SK-N-SH treated with all-trans-retinoic acid at 6 μM for 48 hours (cell line): Measurements from ENCODE around the gene TPPP.

ENCODE experiments used
- ATAC-seq: fragments of 200-7000 bp; cut with Tn5 transposase; 3 replicates; pipeline ENCODE4 v1.9.1; 2020; ENCODE audit warnings: mild to moderate bottlenecking, moderate library complexity
- ARNTL ChIP-seq: fragments of 450-650 bp; formaldehyde crosslinking; IDR thresholded peaks from 2 replicates; pipeline ENCODE4 v1.5.0; 2020; ENCODE audit warnings: low read depth, mild to moderate bottlenecking, moderate library complexity, borderline replicate concordance
- BACH2 ChIP-seq: fragments of 250-450 bp; sonication (Bioruptor Pico); IDR thresholded peaks from 2 replicates; pipeline ENCODE4 v1.9.0; 2021; ENCODE audit warnings: mild to moderate bottlenecking, borderline replicate concordance
- CSDC2 ChIP-seq: fragments of 250-450 bp; sonication (Bioruptor Pico); IDR thresholded peaks from 2 replicates; pipeline ENCODE4 v1.5.0; 2020; ENCODE audit warnings: mild to moderate bottlenecking, moderate library complexity
- ESRRG ChIP-seq: fragments of 250-450 bp; sonication (Bioruptor Pico); IDR thresholded peaks from 2 replicates; pipeline ENCODE4 v1.6.1; 2021; ENCODE audit warnings: mild to moderate bottlenecking
- GLIS3 ChIP-seq: fragments of 250-450 bp; sonication (Bioruptor Pico); IDR thresholded peaks from 2 replicates; pipeline ENCODE4 v1.5.0; 2020; ENCODE audit warnings: mild to moderate bottlenecking, moderate library complexity
- ISL1 ChIP-seq: fragments of 250-450 bp; sonication (Bioruptor Pico); IDR thresholded peaks from 2 replicates; pipeline ENCODE4 v2.1.2; 2022; ENCODE audit warnings: mild to moderate bottlenecking, moderate library complexity
- OSR1 ChIP-seq: fragments of 250-450 bp; sonication (Bioruptor Pico); IDR thresholded peaks from 2 replicates; pipeline ENCODE4 v1.8.0; 2022; ENCODE audit warnings: moderate library complexity, mild to moderate bottlenecking, inconsistent platforms
- PATZ1 ChIP-seq: fragments of 250-450 bp; sonication (Bioruptor Pico); IDR thresholded peaks from 2 replicates; pipeline ENCODE4 v1.8.0; 2020; ENCODE audit warnings: mild to moderate bottlenecking, moderate library complexity, borderline replicate concordance
- PPARA ChIP-seq: fragments of 250-450 bp; sonication (Bioruptor Pico); IDR thresholded peaks from 2 replicates; pipeline ENCODE4 v1.5.0; 2020; ENCODE audit warnings: mild to moderate bottlenecking, borderline replicate concordance
- RARB ChIP-seq: fragments of 250-450 bp; sonication (Bioruptor Pico); IDR thresholded peaks from 2 replicates; pipeline ENCODE4 v1.8.0; 2021; ENCODE audit warnings: mild to moderate bottlenecking, moderate library complexity
- TCF4 ChIP-seq: fragments of 250-450 bp; sonication (Bioruptor Pico); IDR thresholded peaks from 2 replicates; pipeline ENCODE4 v1.8.0; 2021; ENCODE audit warnings: mild to moderate bottlenecking, moderate library complexity, borderline replicate concordance
- ZC3H10 ChIP-seq: fragments of 250-450 bp; sonication (Bioruptor Pico); IDR thresholded peaks from 2 replicates; pipeline ENCODE4 v1.5.1; 2021; ENCODE audit warnings: mild to moderate bottlenecking, moderate library complexity
- ZFP3 ChIP-seq: fragments of 250-450 bp; sonication (Bioruptor Pico); IDR thresholded peaks from 2 replicates; pipeline ENCODE4 v1.5.0; 2020; ENCODE audit warnings: mild to moderate bottlenecking, moderate library complexity
- ZFP30 ChIP-seq: fragments of 450-650 bp; formaldehyde crosslinking; IDR thresholded peaks from 2 replicates; pipeline ENCODE4 v1.5.0; 2022; ENCODE audit warnings: mild to moderate bottlenecking, moderate library complexity
- ZNF565 ChIP-seq: fragments of 450-650 bp; formaldehyde crosslinking; conservative IDR thresholded peaks from 2 replicates; pipeline ENCODE4 v1.5.0; 2020; ENCODE audit warnings: low read depth, mild to moderate bottlenecking, moderate library complexity
- ZNF70 ChIP-seq: fragments of 450-650 bp; formaldehyde crosslinking; IDR thresholded peaks from 2 replicates; pipeline ENCODE4 v1.5.0; 2020; ENCODE audit warnings: mild to moderate bottlenecking, moderate library complexity
- ZNF8 ChIP-seq: fragments of 450-650 bp; formaldehyde crosslinking; IDR thresholded peaks from 2 replicates; pipeline ENCODE4 v1.5.0; 2020; ENCODE audit warnings: mild to moderate bottlenecking, moderate library complexity
- TF ChIP-seq, protein P1 (sequence below): fragments of 250-450 bp; sonication (Bioruptor Pico); IDR thresholded peaks from 2 replicates; pipeline ENCODE4 v1.5.0; 2020; ENCODE audit warnings: mild to moderate bottlenecking, moderate library complexity
- TF ChIP-seq, protein P2 (sequence below): fragments of 250-450 bp; sonication (Bioruptor Pico); IDR thresholded peaks from 2 replicates; pipeline ENCODE4 v1.8.0; 2021; ENCODE audit warnings: low read depth, mild to moderate bottlenecking, moderate library complexity, borderline replicate concordance
- TF ChIP-seq, protein P3 (sequence below): fragments of 250-450 bp; sonication (Bioruptor Pico); IDR thresholded peaks from 2 replicates; pipeline ENCODE4 v1.5.1; 2021; ENCODE audit warnings: mild to moderate bottlenecking, moderate library complexity

The TPPP gene

DNA sequence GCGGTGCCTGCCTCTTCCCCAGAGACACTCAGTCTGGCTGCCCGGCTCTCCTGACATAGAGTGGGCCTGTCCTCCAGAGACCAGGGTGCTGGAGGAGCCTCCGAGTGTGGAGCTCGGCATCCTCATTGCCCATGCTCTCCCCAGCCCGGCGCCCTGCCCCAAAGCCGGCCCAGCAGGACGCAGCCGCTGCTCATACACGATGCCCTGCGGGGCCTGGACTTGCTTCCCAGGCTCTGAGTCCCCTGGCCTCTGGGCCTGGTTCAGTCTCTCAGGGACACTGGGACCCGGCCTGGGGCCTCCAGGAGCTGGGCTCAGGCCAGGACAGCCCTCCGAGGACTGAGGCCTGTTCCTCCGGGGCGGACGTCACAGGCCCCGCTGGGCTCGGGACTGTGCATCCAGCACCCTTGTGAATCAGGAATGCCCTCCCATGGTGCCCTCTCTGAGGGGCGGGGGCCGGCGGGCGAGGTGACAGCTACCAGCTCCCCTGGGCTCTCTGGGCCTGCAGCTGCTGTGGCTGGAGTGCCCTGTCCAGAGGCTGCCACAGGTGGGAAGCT lies 23.2 kb downstream of the TPPP start:
- TF ChIP-seq CSDC2 (CRISPR knock-in tag) (no peak), ZC3H10 (no peak), ARNTL (no peak), RARB (CRISPR knock-in tag) (no peak), ZFP30 (CRISPR knock-in tag) (no peak), TCF4 (CRISPR knock-in tag) (no peak), ZNF8 (no peak), ZFP3 (CRISPR knock-in tag) (no peak), ISL1 (CRISPR knock-in tag) (no peak), PPARA (no peak)
- TF ChIP-seq, protein P1, sequence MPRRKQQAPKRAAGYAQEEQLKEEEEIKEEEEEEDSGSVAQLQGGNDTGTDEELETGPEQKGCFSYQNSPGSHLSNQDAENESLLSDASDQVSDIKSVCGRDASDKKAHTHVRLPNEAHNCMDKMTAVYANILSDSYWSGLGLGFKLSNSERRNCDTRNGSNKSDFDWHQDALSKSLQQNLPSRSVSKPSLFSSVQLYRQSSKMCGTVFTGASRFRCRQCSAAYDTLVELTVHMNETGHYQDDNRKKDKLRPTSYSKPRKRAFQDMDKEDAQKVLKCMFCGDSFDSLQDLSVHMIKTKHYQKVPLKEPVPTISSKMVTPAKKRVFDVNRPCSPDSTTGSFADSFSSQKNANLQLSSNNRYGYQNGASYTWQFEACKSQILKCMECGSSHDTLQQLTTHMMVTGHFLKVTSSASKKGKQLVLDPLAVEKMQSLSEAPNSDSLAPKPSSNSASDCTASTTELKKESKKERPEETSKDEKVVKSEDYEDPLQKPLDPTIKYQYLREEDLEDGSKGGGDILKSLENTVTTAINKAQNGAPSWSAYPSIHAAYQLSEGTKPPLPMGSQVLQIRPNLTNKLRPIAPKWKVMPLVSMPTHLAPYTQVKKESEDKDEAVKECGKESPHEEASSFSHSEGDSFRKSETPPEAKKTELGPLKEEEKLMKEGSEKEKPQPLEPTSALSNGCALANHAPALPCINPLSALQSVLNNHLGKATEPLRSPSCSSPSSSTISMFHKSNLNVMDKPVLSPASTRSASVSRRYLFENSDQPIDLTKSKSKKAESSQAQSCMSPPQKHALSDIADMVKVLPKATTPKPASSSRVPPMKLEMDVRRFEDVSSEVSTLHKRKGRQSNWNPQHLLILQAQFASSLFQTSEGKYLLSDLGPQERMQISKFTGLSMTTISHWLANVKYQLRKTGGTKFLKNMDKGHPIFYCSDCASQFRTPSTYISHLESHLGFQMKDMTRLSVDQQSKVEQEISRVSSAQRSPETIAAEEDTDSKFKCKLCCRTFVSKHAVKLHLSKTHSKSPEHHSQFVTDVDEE (CRISPR knock-in tag): no peak
- no peak for ATAC-seq

- TF ChIP-seq BACH2 (CRISPR knock-in tag) (no peak), TCF4 (CRISPR knock-in tag) (no peak), RARB (CRISPR knock-in tag) (no peak), OSR1 (CRISPR knock-in tag) (no peak), ZFP30 (CRISPR knock-in tag) (no peak), GLIS3 (CRISPR knock-in tag) (no peak), ZNF8 (no peak), ZC3H10 (no peak), PATZ1 (CRISPR knock-in tag) (no peak), ISL1 (CRISPR knock-in tag) (no peak), ESRRG (no peak), ZFP3 (CRISPR knock-in tag) (no peak), ZNF70 (CRISPR knock-in tag) (no peak)
- TF ChIP-seq, protein P2, sequence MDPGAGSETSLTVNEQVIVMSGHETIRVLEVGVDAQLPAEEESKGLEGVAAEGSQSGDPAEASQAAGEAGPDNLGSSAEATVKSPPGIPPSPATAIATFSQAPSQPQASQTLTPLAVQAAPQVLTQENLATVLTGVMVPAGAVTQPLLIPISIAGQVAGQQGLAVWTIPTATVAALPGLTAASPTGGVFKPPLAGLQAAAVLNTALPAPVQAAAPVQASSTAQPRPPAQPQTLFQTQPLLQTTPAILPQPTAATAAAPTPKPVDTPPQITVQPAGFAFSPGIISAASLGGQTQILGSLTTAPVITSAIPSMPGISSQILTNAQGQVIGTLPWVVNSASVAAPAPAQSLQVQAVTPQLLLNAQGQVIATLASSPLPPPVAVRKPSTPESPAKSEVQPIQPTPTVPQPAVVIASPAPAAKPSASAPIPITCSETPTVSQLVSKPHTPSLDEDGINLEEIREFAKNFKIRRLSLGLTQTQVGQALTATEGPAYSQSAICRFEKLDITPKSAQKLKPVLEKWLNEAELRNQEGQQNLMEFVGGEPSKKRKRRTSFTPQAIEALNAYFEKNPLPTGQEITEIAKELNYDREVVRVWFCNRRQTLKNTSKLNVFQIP (CRISPR knock-in tag): no peak
- TF ChIP-seq, protein P3, sequence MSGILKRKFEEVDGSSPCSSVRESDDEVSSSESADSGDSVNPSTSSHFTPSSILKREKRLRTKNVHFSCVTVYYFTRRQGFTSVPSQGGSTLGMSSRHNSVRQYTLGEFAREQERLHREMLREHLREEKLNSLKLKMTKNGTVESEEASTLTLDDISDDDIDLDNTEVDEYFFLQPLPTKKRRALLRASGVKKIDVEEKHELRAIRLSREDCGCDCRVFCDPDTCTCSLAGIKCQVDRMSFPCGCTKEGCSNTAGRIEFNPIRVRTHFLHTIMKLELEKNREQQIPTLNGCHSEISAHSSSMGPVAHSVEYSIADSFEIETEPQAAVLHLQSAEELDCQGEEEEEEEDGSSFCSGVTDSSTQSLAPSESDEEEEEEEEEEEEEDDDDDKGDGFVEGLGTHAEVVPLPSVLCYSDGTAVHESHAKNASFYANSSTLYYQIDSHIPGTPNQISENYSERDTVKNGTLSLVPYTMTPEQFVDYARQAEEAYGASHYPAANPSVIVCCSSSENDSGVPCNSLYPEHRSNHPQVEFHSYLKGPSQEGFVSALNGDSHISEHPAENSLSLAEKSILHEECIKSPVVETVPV (CRISPR knock-in tag): no peak
- peak; percentile 9; the same call in 1 of the 3 replicates for ATAC-seq
Measured at GRCh38 chr5:669111-669841, 23.9 kb downstream of the TPPP start.

DNA sequence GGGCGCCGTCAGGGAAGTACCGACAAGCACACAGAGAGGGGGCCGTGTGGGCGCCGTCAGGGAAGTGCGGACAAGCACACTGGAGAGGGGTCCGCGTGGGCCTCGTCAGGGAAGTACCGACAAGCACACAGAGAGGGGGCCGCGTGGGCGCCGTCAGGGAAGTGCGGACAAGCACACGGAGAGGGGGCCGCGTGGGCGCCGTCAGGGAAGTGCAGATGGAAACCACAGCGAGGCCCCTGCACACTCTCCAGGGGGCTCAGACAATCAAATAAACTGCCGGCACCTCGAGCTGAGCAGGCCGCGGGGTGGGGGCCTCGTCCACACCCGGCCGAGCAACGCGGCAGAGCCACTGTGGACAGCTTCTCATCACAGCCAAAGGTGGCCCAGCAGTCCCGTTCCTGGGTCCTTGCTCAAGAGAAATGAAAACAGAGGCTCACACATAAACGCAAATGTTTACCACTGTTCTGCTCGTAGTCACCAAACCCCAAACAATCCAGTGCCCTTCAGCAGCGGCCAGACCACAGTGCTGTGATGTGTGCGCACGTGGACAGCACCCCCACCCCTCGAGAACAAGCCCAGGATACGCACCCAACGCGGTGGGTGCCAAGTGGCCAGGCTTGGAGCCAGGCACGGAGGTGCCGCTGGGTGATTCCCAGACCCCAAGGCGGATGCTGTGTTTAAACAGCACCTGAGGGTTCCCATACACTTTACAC lies 24.7 kb downstream of the TPPP start:
- no peak for ATAC-seq
- TF ChIP-seq ZFP30 (CRISPR knock-in tag): no peak
- TF ChIP-seq ARNTL: no peak
- TF ChIP-seq ZNF8: no peak
- TF ChIP-seq PPARA: no peak
- no peak for TF ChIP-seq ZC3H10
- TF ChIP-seq, protein P1 (CRISPR knock-in tag): no peak
- TF ChIP-seq PATZ1 (CRISPR knock-in tag): no peak
- no peak for TF ChIP-seq ZNF565
- TF ChIP-seq ZFP3 (CRISPR knock-in tag): no peak
- TF ChIP-seq, protein P3 (CRISPR knock-in tag): no peak
